Upper lobe of left lung (tissue), 6 donors: ENCODE results near the gene FBXL20. TPM values are rescaled to one million over a fixed set of nuclear protein-coding genes. Genes with fewer than 3 reads are reported as not detected.
"Not testable (repeated sequence)": the region's sequence is repeated elsewhere in the genome, so short reads cannot be mapped to it uniquely, and the experiment has no call there.

Experiments used
- ATAC-seq, 2 donors: fragments of 200-7000 bp; cut with Tn5 transposase; one replicate each; pipeline ENCODE4 v1.9.1; 2022; ENCODE audit warnings: mild to moderate bottlenecking in 2 of 2, moderate library complexity in 2 of 2; ENCODE audit not compliant: low FRiP score in 2 of 2
- DNase-seq, 2 donors: peaks; one replicate each; pipeline ENCODE4 v3.0.0-alpha.2; 2019 to 2020
- H3K27ac ChIP-seq, 4 donors: fragments of 200-600 bp; sonication (generic); one replicate each; pipeline ENCODE4 v1.5.1; 2016 to 2019
- H3K27me3 ChIP-seq, 4 donors: fragments of 200-600 bp; sonication (generic); one replicate each; pipeline ENCODE4 v1.5.1; 2017 to 2019
- H3K36me3 ChIP-seq, 4 donors: fragments of 200-600 bp; sonication (generic); one replicate each; pipeline ENCODE4 v1.5.1; 2016 to 2019
- H3K4me1 ChIP-seq, 4 donors: fragments of 200-600 bp; sonication (generic); one replicate each; pipeline ENCODE4 v1.5.1; 2018 to 2019
- H3K4me3 ChIP-seq, 4 donors: fragments of 200-600 bp; sonication (generic); one replicate each; pipeline ENCODE4 v1.5.1; 2017 to 2019; ENCODE audit warnings: mild to moderate bottlenecking in 2 of 4, moderate library complexity in 1 of 4
- H3K9me3 ChIP-seq, 4 donors: fragments of 200-600 bp; sonication (generic); one replicate each; pipeline ENCODE4 v1.5.1; 2018 to 2019
- CTCF ChIP-seq, 6 experiments: fragments of 450-650 bp in 4 of 6; fragments of 200-600 bp in 2 of 6; sonication (generic) in 2 of 6; IDR thresholded peaks; one replicate each; pipeline ENCODE4 v1.5.1; 2016 to 2019; ENCODE audit warnings: antibody characterized with exemption in 6 of 6
- EP300 ChIP-seq, 4 donors: sonication (generic); formaldehyde crosslinking; IDR thresholded peaks; one replicate each; pipeline ENCODE4 v1.5.1; 2017; ENCODE audit warnings: antibody characterized with exemption in 4 of 4, control low read depth in 2 of 4
- POLR2A ChIP-seq, 4 donors: fragments of 450-650 bp; IDR thresholded peaks; one replicate each; pipeline ENCODE4 v1.5.1; 2016 to 2017; ENCODE audit warnings: antibody characterized with exemption in 4 of 4, mild to moderate bottlenecking in 2 of 4
- POLR2AphosphoS5 ChIP-seq, 2 donors: sonication (generic); formaldehyde crosslinking; IDR thresholded peaks; one replicate each; pipeline ENCODE4 v1.5.1; 2017; ENCODE audit warnings: antibody characterized with exemption in 2 of 2
- WGBS, 2 donors: methylation state at CpG; one replicate each; pipeline ENCODE4 v1.1.5; 2017 to 2018; 5-methylcytosine and 5-hydroxymethylcytosine counted together
- total RNA-seq, 6 donors: library from RNA; depleted of rRNA in 4 of 6; stranded (reverse); fragments of >200 nt in 4 of 6; gene quantifications; one replicate each; pipeline versions ENCODE4 v1.1.0 to v1.2.1, GENCODE V29; 2016 to 2021
- donor health status: DM: no; HTN: no; CAD: no; lungs with moderate emphysema.
- donor health status: DM: no; HTN: yes; CAD: no; lungs with severe emphysema.

Gene FBXL20
- total RNA-seq = 10 to 100 TPM in 5 of 6 donors, 1 to 10 TPM in 1; 7.6 to 53.4 (median 30.4) TPM

- Histone ChIP-seq H3K4me1 (peaks cover 21 to 38% (median 27%) of the 10 kb centered on the region in 4 donors), H3K9me3 (no peaks in the 10 kb centered on the region), H3K36me3 (peaks cover 0 to 14% (median 1%) of the 10 kb centered on the region in 4 donors), H3K27ac (peak within 1 kb of the TSS; percentile 88 to 94 (median 90)), H3K27me3 (no peaks in the 10 kb centered on the region), H3K4me3 (peak within 1 kb of the TSS; percentile 76 to 99 (median 94))
- 0 to 1% methylated on average over 36 to 52 of the region's 86 CpGs for WGBS, 2 donors
- peak; percentile 94 to 97 for DNase-seq
- ATAC-seq = peak; percentile 95 to 96
- TF ChIP-seq POLR2A (IDR thresholded peaks at IDR 0.05) (peak in 3 of 4 donors; percentile 60 to 93 (median 88)), CTCF (IDR thresholded peaks at IDR 0.05) (peak in 2 of 6 experiments; percentile 29 to 30), EP300 (IDR thresholded peaks at IDR 0.05) (peak in 1 of 4 donors; percentile 6), POLR2AphosphoS5 (IDR thresholded peaks at IDR 0.05) (peak in 1 of 2 donors; percentile 94)
Measured at GRCh38 chr17:39401412-39402243, at the start of gene FBXL20. Gene FBXL20, minus strand, starts transcription at chr17:39401626. Its CDS starts 224 bp downstream, at chr17:39401402.

- peak in 1 of 2 donors; percentile 97 for DNase-seq
- peak within 1 kb of the TSS; percentile 54 to 84 (median 76) for H3K4me3 ChIP-seq
- 1% methylated on average over 34 to 37 of the region's 37 CpGs for WGBS, 2 donors
- H3K27me3 ChIP-seq = no peaks in the 10 kb centered on the region
- peak within 1 kb of the TSS; percentile 76 to 88 (median 82) for H3K27ac ChIP-seq
- H3K36me3 ChIP-seq = peaks cover 0 to 20% (median 11%) of the 10 kb centered on the region in 4 donors
- H3K9me3 ChIP-seq = no peaks in the 10 kb centered on the region
- peak; percentile 94 to 96 for ATAC-seq
- H3K4me1 ChIP-seq = peaks cover 7 to 17% (median 11%) of the 10 kb centered on the region in 4 donors
- TF ChIP-seq POLR2A (IDR thresholded peaks at IDR 0.05) (peak in 2 of 4 donors; percentile 30 to 77), EP300 (IDR thresholded peaks at IDR 0.05) (no peak), CTCF (IDR thresholded peaks at IDR 0.05) (no peak), POLR2AphosphoS5 (IDR thresholded peaks at IDR 0.05) (peak; percentile 48 to 76)
Measured at GRCh38 chr17:39450847-39451581, 49.6 kb upstream of the FBXL20 start, which contains the start of gene MED1. Gene MED1, minus strand, starts transcription at chr17:39451263. Its CDS starts 201 bp downstream, at chr17:39451062.

- Histone ChIP-seq H3K9me3 (no peaks in the 10 kb centered on the region), H3K27ac (peak overlapping the region in 1 of 4 donors; percentile 76), H3K4me1 (peaks cover 7 to 17% (median 11%) of the 10 kb centered on the region in 4 donors), H3K27me3 (no peaks in the 10 kb centered on the region), H3K36me3 (peaks cover 0 to 30% (median 20%) of the 10 kb centered on the region in 4 donors), H3K4me3 (peak overlapping the region in 3 of 4 donors; percentile 76 to 84 (median 77))
- DNase-seq (no peak), ATAC-seq (no peak)
- TF ChIP-seq EP300 (IDR thresholded peaks at IDR 0.05) = no peak
- no peak for TF ChIP-seq POLR2A (IDR thresholded peaks at IDR 0.05)
- no peak for TF ChIP-seq CTCF (IDR thresholded peaks at IDR 0.05)
- TF ChIP-seq POLR2AphosphoS5 (IDR thresholded peaks at IDR 0.05) = no peak
- WGBS, 2 donors = 85 to 92% methylated on average over 13 of the region's 13 CpGs
Measured at GRCh38 chr17:39450051-39450450, 48.6 kb upstream of the FBXL20 start.

GRCh38 chr17:39447561-39447960, 46.1 kb upstream of the FBXL20 start:
- peaks cover 0 to 51% (median 34%) of the 10 kb centered on the region in 4 donors for H3K36me3 ChIP-seq
- DNase-seq = no peak

GRCh38 chr17:39443326-39443725, 41.9 kb upstream of the FBXL20 start:
- H3K27ac ChIP-seq = no peak overlapping the region
- no peaks in the 10 kb centered on the region for H3K9me3 ChIP-seq
- ATAC-seq (no peak), DNase-seq (no peak)
- no peak overlapping the region for H3K4me3 ChIP-seq
- H3K36me3 ChIP-seq = peaks cover 11 to 94% (median 70%) of the 10 kb centered on the region in 4 donors
- no peaks in the 10 kb centered on the region for H3K4me1 ChIP-seq
- TF ChIP-seq POLR2AphosphoS5 (IDR thresholded peaks at IDR 0.05) = no peak
- no peak for TF ChIP-seq POLR2A (IDR thresholded peaks at IDR 0.05)
- no peak for TF ChIP-seq EP300 (IDR thresholded peaks at IDR 0.05)
- H3K27me3 ChIP-seq = no peaks in the 10 kb centered on the region

More at GRCh38 chr17:39447561-39447960, 46.1 kb upstream of the FBXL20 start:
- Histone ChIP-seq H3K4me3 (no peak overlapping the region), H3K4me1 (peaks cover 7 to 17% (median 11%) of the 10 kb centered on the region in 4 donors), H3K27me3 (no peaks in the 10 kb centered on the region), H3K27ac (no peak overlapping the region), H3K9me3 (no peaks in the 10 kb centered on the region)
- TF ChIP-seq POLR2A (IDR thresholded peaks at IDR 0.05) = no peak
- WGBS, 2 donors = 86 to 94% methylated on average over 5 of the region's 5 CpGs
- ATAC-seq = no peak

GRCh38 chr17:39439868-39440267, 38.4 kb upstream of the FBXL20 start:
- H3K9me3 ChIP-seq, DNase-seq, H3K4me1 ChIP-seq, ATAC-seq, H3K27ac ChIP-seq, H3K27me3 ChIP-seq, H3K4me3 ChIP-seq: not testable (repeated sequence)
- H3K36me3 ChIP-seq = peaks cover 24 to 98% (median 70%) of the 10 kb centered on the region in 4 donors
- 97 to 100% methylated on average over 2 of the region's 2 CpGs for whole genome bisulfite sequencing, 2 donors
